Thyroid gland (tissue), 4 donors: ENCODE data around the gene GOLGA6A. TPM values are rescaled to one million over a fixed set of nuclear protein-coding genes. Genes with fewer than 3 reads are reported as not detected.

Experiments
- DNase-seq, 2 donors: peaks; one replicate each; pipeline ENCODE4 v3.0.0-alpha.2; 2019
- H3K27ac ChIP-seq, 3 donors: fragments of 200-600 bp; sonication (generic); 1 replicate in 2 of 3; 2 replicates in 1 of 3; pipeline ENCODE4 v1.5.1; 2016 to 2019; ENCODE audit warnings: mild to moderate bottlenecking in 1 of 3, moderate library complexity in 1 of 3
- H3K27me3 ChIP-seq: fragments of 200-600 bp; sonication (generic); one replicate; pipeline ENCODE4 v1.5.1; 2019
- H3K36me3 ChIP-seq, 2 donors: fragments of 200-600 bp; sonication (generic); one replicate each; pipeline ENCODE4 v1.5.1; 2016 to 2019
- H3K4me1 ChIP-seq, 2 donors: fragments of 200-600 bp; sonication (generic); one replicate each; pipeline ENCODE4 v1.5.1; 2017 to 2019
- H3K4me3 ChIP-seq, 3 donors: fragments of 200-600 bp; sonication (generic); replicated peaks in 1 of 3; 1 replicate in 2 of 3; 2 replicates in 1 of 3; pipeline ENCODE4 v1.5.1; 2016; ENCODE audit warnings: mild to moderate bottlenecking in 1 of 3
- H3K9me3 ChIP-seq: fragments of 200-600 bp; sonication (generic); one replicate; pipeline ENCODE4 v1.5.1; 2017
- CTCF ChIP-seq, 6 experiments: fragments of 200-600 bp in 3 of 6; fragments of 450-650 bp in 3 of 6; sonication (generic) in 3 of 6; IDR thresholded peaks; one replicate each; pipeline ENCODE4 v1.5.1; 2016 to 2019; ENCODE audit warnings: antibody characterized with exemption in 6 of 6, mild to moderate bottlenecking in 2 of 6, inconsistent platforms in 1 of 6, moderate library complexity in 1 of 6
- POLR2A ChIP-seq, 2 donors: fragments of 450-650 bp; IDR thresholded peaks; one replicate each; pipeline ENCODE4 v1.6.1; 2017; ENCODE audit warnings: antibody characterized with exemption in 2 of 2, mild to moderate bottlenecking in 2 of 2, moderate library complexity in 1 of 2
- WGBS, 2 donors: methylation state at CpG; one replicate each; pipeline ENCODE4 v1.1.5; 2017; 5-methylcytosine and 5-hydroxymethylcytosine counted together
- intact Hi-C: fragments of 100-400 bp; cut with DNase I; formaldehyde crosslinking; loops from one replicate; pipeline ENCODE4 v1.15.1; 2023
- total RNA-seq, 4 donors: library from RNA; depleted of rRNA; stranded (reverse); fragments of >200 nt; gene quantifications; one replicate each; pipeline ENCODE4 v1.2.3, GENCODE V29; 2016

GOLGA6A gene
- total RNA-seq, 4 donors from 2014 or later = 0.22 to 0.54 TPM; not detected in 2

DNA sequence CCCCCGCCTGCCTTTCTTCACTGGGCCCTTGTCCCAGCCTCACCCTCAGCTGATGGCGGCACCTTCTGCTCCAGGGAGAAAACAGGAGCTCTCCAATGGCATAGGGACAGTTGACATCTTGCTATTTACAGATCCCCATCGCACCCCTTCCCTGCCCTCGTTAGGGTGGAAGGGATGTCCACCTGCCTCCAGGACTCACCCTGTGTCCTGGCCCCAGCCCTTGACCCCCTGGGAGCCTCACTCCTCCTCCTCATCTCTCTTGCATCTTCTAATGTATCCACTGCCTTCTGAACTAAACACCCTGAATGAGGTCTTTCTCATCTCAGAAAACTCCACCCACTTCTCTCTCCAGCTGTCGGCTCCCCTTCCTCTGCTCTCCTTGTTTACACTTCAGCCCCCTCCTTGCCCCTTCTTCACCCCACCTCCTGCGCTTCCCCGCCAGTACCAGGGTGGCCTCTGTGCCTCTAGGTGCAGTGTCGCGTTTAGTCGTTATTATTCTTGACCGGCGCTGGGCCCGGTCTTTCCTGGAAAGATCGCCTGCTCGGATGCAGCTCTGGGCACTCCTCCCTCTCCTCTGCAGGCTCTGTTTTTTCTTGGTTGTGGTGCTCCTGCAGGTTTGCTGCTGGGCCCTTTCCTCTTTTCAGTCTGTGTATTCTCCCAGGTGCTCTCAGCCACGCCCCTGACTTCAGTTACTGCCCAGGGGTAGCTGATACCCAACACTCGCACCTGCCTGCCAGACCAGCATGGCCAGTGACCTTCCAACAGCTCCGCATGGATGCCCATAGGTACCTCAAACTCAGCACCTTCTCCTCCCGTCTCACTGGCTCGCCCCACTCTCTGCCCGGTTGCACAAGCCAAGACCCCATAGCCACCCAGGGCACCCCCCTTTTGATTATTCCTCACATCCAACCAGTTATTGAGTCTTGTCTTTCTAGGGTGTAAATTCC lies 44.9 kb downstream of the GOLGA6A start:
- intact Hi-C loops = loop anchor here (5.0 kb wide), 1 partner anchor 65 kb away; no protein-coding TSS in a partner anchor
- peaks cover 0 to 31% of the 10 kb centered on the region in 2 donors for H3K4me1 ChIP-seq
- no peak overlapping the region for H3K27ac ChIP-seq
- peaks cover 39 to 41% of the 10 kb centered on the region in 2 donors for H3K36me3 ChIP-seq
- 46 to 53% methylated on average over 21 of the region's 21 CpGs for WGBS, 2 donors
- H3K9me3 ChIP-seq = no peaks in the 10 kb centered on the region
- DNase-seq = no peak
- H3K4me3 ChIP-seq = no peak overlapping the region
- no peak for TF ChIP-seq POLR2A (IDR thresholded peaks at IDR 0.05)
- H3K27me3 ChIP-seq = no peaks in the 10 kb centered on the region

DNA sequence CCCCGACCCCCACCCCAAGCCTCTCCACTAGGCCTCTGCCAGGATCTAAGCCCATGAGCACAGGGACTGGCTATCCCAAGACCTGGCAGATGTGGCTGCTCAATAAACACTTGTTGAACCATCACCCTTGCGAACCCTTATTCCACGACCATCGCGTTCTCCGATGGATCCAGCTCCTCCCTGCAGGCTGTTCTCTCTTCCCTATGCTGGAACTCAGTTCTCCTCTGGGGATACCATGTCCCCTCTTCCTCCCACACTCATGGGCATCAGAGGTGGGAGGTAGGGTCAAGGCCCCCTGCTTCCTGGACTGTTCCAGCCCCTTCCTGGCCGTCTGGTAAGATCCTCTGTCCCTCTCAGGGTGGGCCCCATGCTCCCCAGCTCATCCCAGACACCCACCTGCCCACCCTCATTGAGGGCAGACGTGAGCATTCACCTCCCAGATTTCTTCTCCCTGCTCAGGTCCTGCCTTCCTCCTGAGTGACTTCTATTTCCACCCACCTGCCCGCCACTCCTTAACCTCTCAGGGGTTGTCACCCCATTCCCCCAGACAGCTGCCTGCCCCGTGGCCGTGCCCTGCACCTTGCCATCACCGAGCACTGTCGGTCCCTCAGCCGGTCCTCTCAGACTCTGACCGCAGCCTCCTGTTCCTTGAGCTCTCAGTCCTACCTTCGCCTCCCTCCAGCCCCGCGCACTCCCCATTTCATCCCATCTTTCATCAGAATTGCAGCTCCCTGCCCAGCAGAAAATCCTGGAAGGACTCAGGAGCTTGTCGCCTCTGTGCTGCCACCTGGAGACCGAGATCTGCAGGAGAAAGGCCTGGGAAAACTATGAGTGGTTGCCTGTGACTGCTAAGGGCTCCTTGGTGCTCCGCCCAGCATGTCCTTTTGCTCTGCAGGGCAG lies 45.8 kb downstream of the GOLGA6A start:
- WGBS, 2 donors = 65 to 70% methylated on average over 21 of the region's 21 CpGs
- Histone ChIP-seq H3K27ac (no peak overlapping the region), H3K36me3 (peaks cover 39 to 41% of the 10 kb centered on the region in 2 donors), H3K4me1 (peaks cover 0 to 32% of the 10 kb centered on the region in 2 donors), H3K9me3 (no peaks in the 10 kb centered on the region), H3K4me3 (no peak overlapping the region), H3K27me3 (no peaks in the 10 kb centered on the region)
- DNase-seq = peak; percentile 83 to 87
- no peak for TF ChIP-seq POLR2A (IDR thresholded peaks at IDR 0.05)
- TF ChIP-seq CTCF (IDR thresholded peaks at IDR 0.05) = peak in 4 of 6 experiments; percentile 26 to 69 (median 59)
- intact Hi-C loops = loop anchor here (5.0 kb wide), 1 partner anchor 64 kb away; no protein-coding TSS in a partner anchor

GRCh38 chr15:74035121-74036017 lies 47.0 kb downstream of the GOLGA6A start:
- TF ChIP-seq CTCF (IDR thresholded peaks at IDR 0.05) = no peak
- no peak for TF ChIP-seq POLR2A (IDR thresholded peaks at IDR 0.05)
- WGBS, 2 donors = 90 to 94% methylated on average over 27 of the region's 28 CpGs
- peaks cover 39 to 41% of the 10 kb centered on the region in 2 donors for H3K36me3 ChIP-seq
- H3K4me1 ChIP-seq = peaks cover 0 to 28% of the 10 kb centered on the region in 2 donors
- H3K4me3 ChIP-seq = no peak overlapping the region
- intact Hi-C loops = loop anchor here (5.0 kb wide), 1 partner anchor 63 kb away; no protein-coding TSS in a partner anchor
- no peaks in the 10 kb centered on the region for H3K9me3 ChIP-seq
- H3K27ac ChIP-seq = no peak overlapping the region
- H3K27me3 ChIP-seq = no peaks in the 10 kb centered on the region
- no peak for DNase-seq

DNA sequence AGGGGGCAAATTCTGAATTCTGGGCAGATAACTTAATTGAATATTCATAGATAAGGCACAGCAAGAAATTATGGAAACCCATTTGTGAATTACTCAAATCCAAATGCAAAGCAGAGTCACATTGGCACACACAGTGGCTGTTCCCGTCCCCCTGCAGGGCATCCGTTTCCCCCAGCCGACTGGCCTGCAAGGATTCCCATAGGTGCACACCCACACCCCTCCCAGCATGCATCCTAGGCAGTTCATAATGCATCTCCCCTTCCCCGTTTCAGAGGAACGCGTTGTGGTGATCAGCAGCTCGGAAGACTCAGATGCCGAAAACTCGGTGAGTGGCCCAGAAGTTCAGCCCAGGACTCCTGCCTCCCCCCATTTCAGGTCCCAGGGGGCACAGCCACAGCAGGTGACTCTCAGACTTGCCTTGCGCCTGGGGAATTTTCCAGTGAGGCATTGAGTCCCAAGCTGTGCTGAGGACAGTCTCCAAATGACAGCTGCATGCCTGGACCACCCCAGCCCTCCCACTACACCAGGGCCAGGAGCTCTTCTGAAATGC lies 48.1 kb downstream of the GOLGA6A start:
- no peak overlapping the region for H3K27ac ChIP-seq
- peaks cover 39 to 41% of the 10 kb centered on the region in 2 donors for H3K36me3 ChIP-seq
- TF ChIP-seq POLR2A (IDR thresholded peaks at IDR 0.05) (no peak), CTCF (IDR thresholded peaks at IDR 0.05) (no peak)
- intact Hi-C loops = no loop called here
- H3K4me1 ChIP-seq = peaks cover 0 to 17% of the 10 kb centered on the region in 2 donors
- 88 to 89% methylated on average over 10 of the region's 10 CpGs for WGBS, 2 donors
- H3K27me3 ChIP-seq = no peaks in the 10 kb centered on the region
- no peak overlapping the region for H3K4me3 ChIP-seq
- H3K9me3 ChIP-seq = no peaks in the 10 kb centered on the region
- DNase-seq = no peak
